GM12891 (cell line): Measurements from ENCODE around the gene VGLL4.

Experiments used
- DNase-seq: peaks from one replicate; pipeline ENCODE4 v3.0.0; 2011; ENCODE audit warnings: low spot score; ENCODE audit not compliant: insufficient read length
- FAIRE-seq: peaks from 2 replicates; lab custom pipeline; 2011; peaks lifted over from hg19 to GRCh38; lab: Jason Lieb, UNC
- PAX5 ChIP-seq: IDR thresholded peaks from 2 replicates; pipeline ENCODE4 v1.6.1; 2011; ENCODE audit warnings: low read length, moderate library complexity, mild to moderate bottlenecking; ENCODE audit not compliant: insufficient read depth, severe bottlenecking
- POLR2A ChIP-seq: IDR thresholded peaks from 2 replicates; pipeline ENCODE4 v1.6.1; 2011; ENCODE audit warnings: low read depth, low read length, control low read depth
- POLR2AphosphoS5 ChIP-seq: IDR thresholded peaks from 2 replicates; pipeline ENCODE4 v1.6.1; 2011; ENCODE audit warnings: low read depth, low read length, control low read depth
- POU2F2 ChIP-seq: IDR thresholded peaks from 2 replicates; pipeline ENCODE4 v1.6.1; 2011; ENCODE audit warnings: low read depth, mild to moderate bottlenecking, control low read depth, low read length, moderate library complexity
- SPI1 ChIP-seq: IDR thresholded peaks from 2 replicates; pipeline ENCODE4 v1.6.1; 2011; ENCODE audit warnings: low read depth, low read length, control low read depth
- TAF1 ChIP-seq: IDR thresholded peaks from 2 replicates; pipeline ENCODE4 v1.6.1; 2011; ENCODE audit warnings: low read depth, low read length, control low read depth

Gene VGLL4

GRCh38 chr3:11591391-11592282 lies 52.1 kb downstream of the VGLL4 start:
- DNase-seq: no peak
- FAIRE-seq: no peak
- TF ChIP-seq POLR2A: no peak
- TF ChIP-seq POU2F2: no peak
- TF ChIP-seq POLR2AphosphoS5: no peak
- TF ChIP-seq TAF1: no peak
- no peak for TF ChIP-seq SPI1
- TF ChIP-seq PAX5: no peak

GRCh38 chr3:11591002-11591355 lies 52.7 kb downstream of the VGLL4 start:
- FAIRE-seq (no peak), DNase-seq (no peak)

GRCh38 chr3:11589706-11590105 lies 54.0 kb downstream of the VGLL4 start:
- no peak for FAIRE-seq

More at GRCh38 chr3:11591002-11591355, 52.7 kb downstream of the VGLL4 start:
- TF ChIP-seq POLR2AphosphoS5 (no peak), PAX5 (no peak), TAF1 (no peak), SPI1 (no peak), POU2F2 (no peak), POLR2A (no peak)

DNA sequence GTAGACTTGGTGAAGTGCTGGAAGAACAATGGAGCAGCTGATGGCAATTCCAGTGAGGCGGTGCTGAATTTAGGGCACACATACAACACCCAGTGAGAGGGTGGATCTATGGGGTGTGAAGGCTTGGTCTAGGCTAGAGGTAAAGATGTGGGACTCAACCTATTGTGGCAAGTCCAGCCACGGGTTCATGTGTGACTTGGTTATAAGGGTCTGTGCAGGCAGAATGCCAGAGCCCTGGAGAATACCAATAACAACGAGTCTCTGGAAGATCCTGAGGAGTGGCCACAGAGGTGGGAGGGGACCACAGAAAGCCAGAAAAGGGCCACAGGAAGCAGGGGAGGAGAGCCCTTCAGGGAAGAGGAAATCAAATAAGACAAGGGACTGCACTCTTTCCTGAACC lies 55.0 kb downstream of the VGLL4 start:
- no peak for FAIRE-seq
- DNase-seq: no peak

More at GRCh38 chr3:11589706-11590105, 54.0 kb downstream of the VGLL4 start:
- TF ChIP-seq POLR2AphosphoS5: no peak
- no peak for TF ChIP-seq POLR2A
- TF ChIP-seq POU2F2: no peak
- DNase-seq: no peak

GRCh38 chr3:11588338-11588737 lies 55.4 kb downstream of the VGLL4 start:
- FAIRE-seq (no peak), DNase-seq (no peak)
- peak; percentile 26; the same call in 1 of the 2 replicates for TF ChIP-seq SPI1
- no peak for TF ChIP-seq POLR2AphosphoS5

More for the DNA sequence above, 55.0 kb downstream of the VGLL4 start:
- TF ChIP-seq POU2F2: no peak
- no peak for TF ChIP-seq POLR2A
- no peak for TF ChIP-seq TAF1
- no peak for TF ChIP-seq POLR2AphosphoS5
- no peak for TF ChIP-seq PAX5
- no peak for TF ChIP-seq SPI1

- no peak for TF ChIP-seq POU2F2
- DNase-seq: no peak
- no peak for FAIRE-seq
Observed at GRCh38 chr3:11587766-11588165, 55.9 kb downstream of the VGLL4 start.

DNA sequence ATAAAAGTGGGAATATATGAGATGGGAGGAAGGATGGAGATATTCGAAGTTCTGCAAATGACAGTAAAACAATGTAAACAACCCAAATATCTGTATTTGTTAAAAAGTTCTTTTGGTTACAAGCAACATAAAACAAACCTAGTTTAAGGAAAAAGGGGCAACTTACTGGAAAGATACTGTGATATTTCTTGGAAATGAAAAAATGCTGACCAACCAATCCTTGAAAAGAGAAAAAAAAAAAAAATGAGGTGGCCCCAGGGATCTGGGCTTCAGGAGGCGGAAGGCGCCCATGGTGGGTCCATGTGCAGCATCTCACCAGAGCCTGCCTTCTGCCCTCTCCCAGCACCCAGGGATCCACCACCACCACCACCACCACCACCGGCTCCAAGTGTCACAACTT lies 59.1 kb downstream of the VGLL4 start:
- no peak for FAIRE-seq
- no peak for TF ChIP-seq SPI1
- TF ChIP-seq POLR2A: no peak
- no peak for TF ChIP-seq PAX5
- no peak for TF ChIP-seq POLR2AphosphoS5
- TF ChIP-seq POU2F2: no peak
- TF ChIP-seq TAF1: no peak

DNA sequence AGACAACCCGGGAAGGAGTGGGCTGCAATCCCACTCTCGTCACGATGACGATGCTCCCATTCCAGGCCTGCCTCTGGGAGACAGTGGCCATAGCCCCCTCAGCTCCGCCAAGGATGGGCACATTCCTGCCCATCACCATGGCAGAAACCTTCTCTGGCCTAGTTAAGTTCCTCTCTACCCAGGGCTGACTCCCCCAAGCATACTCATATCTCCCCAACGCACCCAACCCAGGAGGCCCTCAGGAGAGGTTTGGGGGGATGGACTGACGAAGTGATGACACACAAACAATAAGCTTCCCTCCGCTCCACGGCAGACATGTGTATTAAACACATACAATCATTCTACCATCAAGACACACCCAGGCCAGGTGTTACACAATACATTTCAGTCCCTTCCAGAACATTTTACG lies 60.1 kb downstream of the VGLL4 start:
- no peak for TF ChIP-seq POLR2AphosphoS5
- no peak for TF ChIP-seq SPI1
- DNase-seq: no peak
- no peak for FAIRE-seq

More for the DNA sequence above, 59.1 kb downstream of the VGLL4 start:
- DNase-seq: no peak

- no peak for FAIRE-seq
- no peak for DNase-seq
- no peak for TF ChIP-seq POLR2AphosphoS5
- TF ChIP-seq PAX5: no peak
- no peak for TF ChIP-seq SPI1
- TF ChIP-seq TAF1: no peak
- no peak for TF ChIP-seq POLR2A
- no peak for TF ChIP-seq POU2F2
Observed at GRCh38 chr3:11583235-11583634, 60.5 kb downstream of the VGLL4 start.

GRCh38 chr3:11582191-11582968 lies 61.3 kb downstream of the VGLL4 start:
- peak; percentile 13 for FAIRE-seq
- no peak for DNase-seq
- no peak for TF ChIP-seq POLR2A
- TF ChIP-seq SPI1: peak; percentile 29; the same call in 1 of the 2 replicates
